Skin epidermis (tissue), 12 donors: ENCODE measurements around the gene THOC5.
A peak's percentile ranks its signal among the peaks of the same experiment; 100 is the strongest.

ENCODE experiments used
- H3K27ac ChIP-seq, 21 experiments: fragments of 200-600 bp; sonication (generic) in 11 of 21; one replicate each; pipeline ENCODE4 v1.5.0; 2020; ENCODE audit warnings: mild to moderate bottlenecking in 3 of 21, inconsistent platforms in 2 of 21, moderate library complexity in 2 of 21
- H3K4me3 ChIP-seq, 7 experiments: fragments of 200-600 bp; sonication (generic) in 2 of 7; one replicate each; pipeline ENCODE4 v1.5.0; 2020; ENCODE audit warnings: inconsistent platforms in 2 of 7, mild to moderate bottlenecking in 2 of 7, moderate library complexity in 1 of 7

The THOC5 gene

GRCh38 chr22:29480262-29480511 is 73.4 kb downstream of the THOC5 start:
- peak overlapping the region in 3 of 7 experiments; percentile 4 to 19 (median 10) for H3K4me3 ChIP-seq
- no peak overlapping the region for H3K27ac ChIP-seq

- Histone ChIP-seq H3K27ac (no peak within 1 kb of the TSS), H3K4me3 (peak within 1 kb of the TSS in 3 of 7 experiments; percentile 4 to 19 (median 12))
These were observed 73.9 kb downstream of the THOC5 start, which contains the start of gene NEFH for GRCh38 chr22:29479417-29480261. Gene NEFH, plus strand, starts transcription at chr22:29480218. Its CDS starts 45 bp downstream, at chr22:29480263.

- H3K4me3 ChIP-seq: no peak overlapping the region
- no peak overlapping the region for H3K27ac ChIP-seq
These were observed 75.0 kb downstream of the THOC5 start for GRCh38 chr22:29478326-29479276.

- no peak overlapping the region for H3K4me3 ChIP-seq
These were observed 75.7 kb downstream of the THOC5 start for GRCh38 chr22:29477723-29478318.

GRCh38 chr22:29476116-29476515 is 77.4 kb downstream of the THOC5 start:
- Histone ChIP-seq H3K27ac (no peak overlapping the region), H3K4me3 (no peak overlapping the region)

More at GRCh38 chr22:29477723-29478318, 75.7 kb downstream of the THOC5 start:
- H3K27ac ChIP-seq: no peak overlapping the region

GRCh38 chr22:29475550-29475949 is 78.0 kb downstream of the THOC5 start:
- Histone ChIP-seq H3K4me3 (no peak overlapping the region), H3K27ac (no peak overlapping the region)

GRCh38 chr22:29473001-29473400 is 80.6 kb downstream of the THOC5 start:
- H3K27ac ChIP-seq: no peak overlapping the region
- H3K4me3 ChIP-seq: no peak overlapping the region

GRCh38 chr22:29470159-29470855 is 83.2 kb downstream of the THOC5 start:
- H3K27ac ChIP-seq: no peak overlapping the region

GRCh38 chr22:29469755-29470154 is 83.8 kb downstream of the THOC5 start:
- H3K27ac ChIP-seq: no peak overlapping the region
- H3K4me3 ChIP-seq: peak overlapping the region in 2 of 7 experiments; percentile 30 to 34

More at GRCh38 chr22:29470159-29470855, 83.2 kb downstream of the THOC5 start:
- peak overlapping the region in 3 of 7 experiments; percentile 14 to 34 (median 30) for H3K4me3 ChIP-seq

GRCh38 chr22:29464581-29464980 is 89.0 kb downstream of the THOC5 start:
- no peak overlapping the region for H3K27ac ChIP-seq

GRCh38 chr22:29463629-29464028 is 89.9 kb downstream of the THOC5 start:
- no peak overlapping the region for H3K27ac ChIP-seq
- H3K4me3 ChIP-seq: no peak overlapping the region

More at GRCh38 chr22:29464581-29464980, 89.0 kb downstream of the THOC5 start:
- no peak overlapping the region for H3K4me3 ChIP-seq

GRCh38 chr22:29461263-29461662 is 92.3 kb downstream of the THOC5 start:
- H3K27ac ChIP-seq: no peak overlapping the region
- no peak overlapping the region for H3K4me3 ChIP-seq

GRCh38 chr22:29459773-29460172 is 93.8 kb downstream of the THOC5 start:
- H3K27ac ChIP-seq: no peak overlapping the region

GRCh38 chr22:29458551-29458950 is 95.0 kb downstream of the THOC5 start:
- H3K4me3 ChIP-seq: no peak overlapping the region

More at GRCh38 chr22:29459773-29460172, 93.8 kb downstream of the THOC5 start:
- no peak overlapping the region for H3K4me3 ChIP-seq

GRCh38 chr22:29457730-29458129 is 95.8 kb downstream of the THOC5 start:
- no peak overlapping the region for H3K4me3 ChIP-seq
- no peak overlapping the region for H3K27ac ChIP-seq

More at GRCh38 chr22:29458551-29458950, 95.0 kb downstream of the THOC5 start:
- no peak overlapping the region for H3K27ac ChIP-seq

GRCh38 chr22:29456211-29456671 is 97.3 kb downstream of the THOC5 start:
- H3K4me3 ChIP-seq: no peak overlapping the region

More at GRCh38 chr22:29456211-29456671, 97.3 kb downstream of the THOC5 start:
- peak overlapping the region in 1 of 21 experiments; percentile 13 for H3K27ac ChIP-seq
